ENCODE results near the gene SERAC1. TPM values are rescaled to one million over a fixed set of nuclear protein-coding genes. Genes with fewer than 3 reads are reported as not detected.

Gene SERAC1
- total RNA-seq, 1 experiment from 2014 or later: 7.6 TPM

DNA sequence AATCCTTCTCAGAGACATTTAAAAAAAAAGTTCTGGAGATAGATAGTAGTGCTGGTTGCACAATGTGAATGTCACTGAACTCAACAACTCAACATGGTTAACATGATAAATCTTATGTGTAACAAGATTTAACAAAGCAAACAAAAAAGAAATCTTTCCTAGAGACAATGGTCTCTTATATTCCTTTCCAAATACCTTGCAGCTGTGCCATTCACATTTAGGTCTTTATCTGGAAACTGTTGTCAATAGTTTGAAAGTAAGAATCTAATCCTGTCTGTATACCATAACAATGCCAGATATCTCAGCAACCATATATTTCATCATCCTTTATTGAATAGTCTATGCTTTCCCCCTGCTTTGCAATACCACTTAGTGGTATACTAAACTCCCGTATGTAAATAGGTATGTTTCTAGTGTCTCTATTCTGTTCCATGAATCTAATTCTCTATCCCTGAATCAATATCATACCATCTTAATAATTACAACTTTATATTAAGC is 2.1 kb downstream of the SERAC1 start:
- Histone ChIP-seq H3K4me2 (ENCODE audit: insufficient read depth, insufficient read length, low read length) (no peak overlapping the region), H2AFZ (ENCODE audit: low read length) (no peak overlapping the region), H3K79me1 (ENCODE audit: insufficient read depth, low read depth, low read length, poor library complexity, severe bottlenecking) (no peaks in the 10 kb centered on the region), H3T11ph (ENCODE audit: low read length) (no peak overlapping the region), H3K23ac (ENCODE audit: insufficient read length, low read depth, low read length) (no peak overlapping the region), H3K23me2 (ENCODE audit: insufficient read length, low read depth, low read length, poor library complexity, severe bottlenecking) (peaks cover 5% of the 10 kb centered on the region), H2BK12ac (ENCODE audit: insufficient read length, low read depth, low read length) (no peak overlapping the region), H4K91ac (ENCODE audit: insufficient read length, low read depth, low read length) (no peak overlapping the region), H3K79me2 (ENCODE audit: insufficient read depth, low read length) (no peaks in the 10 kb centered on the region; the same call in 1 of the 2 replicates), H2BK15ac (ENCODE audit: low read depth, low read length) (no peak overlapping the region), H2BK5ac (ENCODE audit: insufficient read length, low read length) (no peak overlapping the region), H2AK5ac (ENCODE audit: insufficient read length, low read length) (no peak overlapping the region), H4K8ac (replicated peaks; ENCODE audit: insufficient read length, low read depth, low read length) (no peak overlapping the region), H3K4me1 (ENCODE audit: insufficient read depth, low read length) (peaks cover 2% of the 10 kb centered on the region; the same call in 1 of the 2 replicates), H3K4ac (ENCODE audit: low read depth, low read length) (no peak overlapping the region), H3K18ac (ENCODE audit: insufficient read length, low read depth, low read length) (no peak overlapping the region), H3K14ac (ENCODE audit: insufficient read depth, low read length) (no peak overlapping the region), H3K27ac (ENCODE audit: insufficient read length, low read depth, low read length) (no peak overlapping the region), H4K5ac (ENCODE audit: insufficient read length, low read depth, low read length) (no peak overlapping the region), H3K27me3 (ENCODE audit: insufficient read depth, low read length) (peaks cover 2% of the 10 kb centered on the region; the same call in 1 of the 2 replicates), H2BK120ac (ENCODE audit: low read depth, low read length, poor library complexity, severe bottlenecking) (no peak overlapping the region), H3K9me3 (ENCODE audit: control insufficient read depth, low read depth, low read length) (no peaks in the 10 kb centered on the region), H4K20me1 (ENCODE audit: control insufficient read depth, insufficient read depth, insufficient read length) (no peaks in the 10 kb centered on the region), H3K9ac (ENCODE audit: extremely low read depth, insufficient read length, low read length) (no peak overlapping the region), H2BK20ac (ENCODE audit: low read depth, low read length, poor library complexity, severe bottlenecking) (no peak overlapping the region), H3K56ac (ENCODE audit: insufficient read length, low read depth, low read length) (no peak overlapping the region)
- Mint-ChIP-seq H3K36me3 (ENCODE audit: insufficient read depth in 1 of 3, low read depth in 3 of 3) (peaks cover 0 to under 1% (median 0%) of the 10 kb centered on the region in 3 experiments; a peak in 2 of 7 replicates), H3K4me1 (peaks cover 28 to 35% of the 10 kb centered on the region in 2 experiments), H3K27me3 (ENCODE audit: low read depth) (peaks cover 18% of the 10 kb centered on the region), H3K9me3 (no peaks in the 10 kb centered on the region; a peak in 1 of 5 replicates), H3K4me3 (no peak overlapping the region), H3K27ac (no peak overlapping the region)
- no peak for DNase-seq
- no CpG with 5 or more reads among the region's 1 CpG for WGBS (ENCODE audit: extremely low coverage, insufficient read length, low lambda C conversion rate)
- TF ChIP-seq, protein P1, sequence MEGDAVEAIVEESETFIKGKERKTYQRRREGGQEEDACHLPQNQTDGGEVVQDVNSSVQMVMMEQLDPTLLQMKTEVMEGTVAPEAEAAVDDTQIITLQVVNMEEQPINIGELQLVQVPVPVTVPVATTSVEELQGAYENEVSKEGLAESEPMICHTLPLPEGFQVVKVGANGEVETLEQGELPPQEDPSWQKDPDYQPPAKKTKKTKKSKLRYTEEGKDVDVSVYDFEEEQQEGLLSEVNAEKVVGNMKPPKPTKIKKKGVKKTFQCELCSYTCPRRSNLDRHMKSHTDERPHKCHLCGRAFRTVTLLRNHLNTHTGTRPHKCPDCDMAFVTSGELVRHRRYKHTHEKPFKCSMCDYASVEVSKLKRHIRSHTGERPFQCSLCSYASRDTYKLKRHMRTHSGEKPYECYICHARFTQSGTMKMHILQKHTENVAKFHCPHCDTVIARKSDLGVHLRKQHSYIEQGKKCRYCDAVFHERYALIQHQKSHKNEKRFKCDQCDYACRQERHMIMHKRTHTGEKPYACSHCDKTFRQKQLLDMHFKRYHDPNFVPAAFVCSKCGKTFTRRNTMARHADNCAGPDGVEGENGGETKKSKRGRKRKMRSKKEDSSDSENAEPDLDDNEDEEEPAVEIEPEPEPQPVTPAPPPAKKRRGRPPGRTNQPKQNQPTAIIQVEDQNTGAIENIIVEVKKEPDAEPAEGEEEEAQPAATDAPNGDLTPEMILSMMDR (conservative IDR thresholded peaks at IDR 0.05): no peak

Data from H9 (cell line).